IMR-90 (cell line): ENCODE results near the gene SYT2. TPM values are rescaled to one million over a fixed set of nuclear protein-coding genes. Genes with fewer than 3 reads are reported as not detected.
"Not testable (repeated sequence)": the region's sequence is repeated elsewhere in the genome, so short reads cannot be mapped to it uniquely, and the experiment has no call there.

ENCODE experiments used
- ATAC-seq: fragments of 200-7000 bp; cut with Tn5 transposase; 2 replicates; pipeline ENCODE4 v1.9.1; 2020; ENCODE audit warnings: low read depth, mild to moderate bottlenecking, moderate library complexity
- BruUV-seq: library from RNA; stranded (reverse); fragments of 400-500 nt; replicated peaks from 2 replicates; lab custom pipeline; 2021; lab: Mats Ljungman, UMichigan
- CTCF ChIA-PET: fragments of 300-600 bp; formaldehyde crosslinking; extraction: SDS; loops from one replicate; lab custom pipeline; 2021; ENCODE audit warnings: antibody characterized with exemption; lab: Yijun Ruan, JAX
- POLR2A ChIA-PET: fragments of 300-600 bp; sonication (Branson Sonifier 250); formaldehyde crosslinking; loops from one replicate; lab custom pipeline; 2022; ENCODE audit warnings: antibody characterized with exemption; ENCODE audit not compliant: unreplicated experiment; lab: Charles Lee
- DNase-seq: peaks from one replicate; pipeline ENCODE4 v3.0.0; 2013
- H2AFZ ChIP-seq: replicated peaks from 2 replicates; pipeline ENCODE3; 2013; ENCODE audit warnings: low read length, mild to moderate bottlenecking; ENCODE audit not compliant: poor library complexity
- H2AK5ac ChIP-seq: 2 replicates; pipeline ENCODE4 v1.6.1; 2013; ENCODE audit warnings: low read depth, low read length, inconsistent platforms
- H2AK9ac ChIP-seq: replicated peaks from 2 replicates; pipeline ENCODE3; 2013; ENCODE audit warnings: mild to moderate bottlenecking, low read depth, low read length, moderate library complexity; ENCODE audit not compliant: poor library complexity
- H2BK120ac ChIP-seq: 2 replicates; pipeline ENCODE4 v1.6.1; 2013; ENCODE audit warnings: low read depth, low read length, inconsistent platforms
- H2BK15ac ChIP-seq: 3 replicates; pipeline ENCODE4 v1.6.1; 2013; ENCODE audit warnings: low read depth, low read length, inconsistent platforms
- H2BK20ac ChIP-seq: 2 replicates; pipeline ENCODE4 v1.6.1; 2013; ENCODE audit warnings: low read depth, mild to moderate bottlenecking, inconsistent platforms, low read length, moderate library complexity
- H2BK5ac ChIP-seq: 2 replicates; pipeline ENCODE4 v1.6.1; 2013; ENCODE audit warnings: mild to moderate bottlenecking, low read depth, low read length, inconsistent platforms; ENCODE audit not compliant: poor library complexity, severe bottlenecking
- H3K14ac ChIP-seq: replicated peaks from 2 replicates; pipeline ENCODE4 v1.6.1; 2013; ENCODE audit warnings: low read depth, low read length, inconsistent platforms
- H3K18ac ChIP-seq: 2 replicates; pipeline ENCODE4 v1.6.1; 2013; ENCODE audit warnings: low read depth, low read length, control low read depth
- H3K23ac ChIP-seq: 2 replicates; pipeline ENCODE4 v1.6.1; 2013; ENCODE audit warnings: low read depth, low read length, inconsistent platforms
- H3K27ac ChIP-seq: 2 replicates; pipeline ENCODE4 v1.5.1; 2013; ENCODE audit warnings: mild to moderate bottlenecking, control low read depth, low read length; ENCODE audit not compliant: insufficient read depth
- H3K27me3 ChIP-seq: 2 replicates; pipeline ENCODE4 v1.6.1; 2013; ENCODE audit warnings: low read length; ENCODE audit not compliant: control insufficient read depth, insufficient read depth
- H3K36me3 ChIP-seq: 2 replicates; pipeline ENCODE4 v1.6.1; 2013; ENCODE audit warnings: low read length, mixed read lengths; ENCODE audit not compliant: control insufficient read depth, insufficient read depth
- H3K4ac ChIP-seq: 2 replicates; pipeline ENCODE4 v1.6.1; 2013; ENCODE audit warnings: low read depth, low read length, inconsistent platforms
- H3K4me1 ChIP-seq: 2 replicates; pipeline ENCODE4 v1.6.1; 2013; ENCODE audit warnings: low read length, mixed read lengths; ENCODE audit not compliant: control insufficient read depth, insufficient read depth
- H3K4me2 ChIP-seq: 2 replicates; pipeline ENCODE4 v1.6.1; 2013; ENCODE audit warnings: low read depth, mild to moderate bottlenecking, control low read depth, low read length, moderate library complexity
- H3K4me3 ChIP-seq: 2 replicates; pipeline ENCODE4 v1.5.1; 2013; ENCODE audit warnings: low read depth, mild to moderate bottlenecking, control low read depth, low read length, moderate library complexity; ENCODE audit not compliant: insufficient read depth
- H3K56ac ChIP-seq: 2 replicates; pipeline ENCODE4 v1.6.1; 2013; ENCODE audit warnings: low read length, inconsistent platforms; ENCODE audit not compliant: insufficient read depth; ENCODE audit errors: extremely low read depth
- H3K79me1 ChIP-seq, 2 experiments: 2 replicates each; pipeline ENCODE4 v1.6.1; 2013; ENCODE audit warnings: low read length in 2 of 2, inconsistent platforms in 1 of 2, low read depth in 1 of 2
- H3K9ac ChIP-seq: 2 replicates; pipeline ENCODE4 v1.6.1; 2013; ENCODE audit warnings: low read depth, low read length, control low read depth
- H3K9me1 ChIP-seq: 2 replicates; pipeline ENCODE4 v1.6.1; 2013; ENCODE audit warnings: low read length, inconsistent platforms; ENCODE audit not compliant: insufficient read depth
- H3K9me3 ChIP-seq: 2 replicates; pipeline ENCODE4 v1.6.1; 2013; ENCODE audit warnings: low read length; ENCODE audit not compliant: control insufficient read depth, insufficient read depth
- H4K20me1 ChIP-seq: 2 replicates; pipeline ENCODE4 v1.6.1; 2013; ENCODE audit warnings: low read length, inconsistent platforms; ENCODE audit not compliant: insufficient read depth
- H4K5ac ChIP-seq: 2 replicates; pipeline ENCODE4 v1.6.1; 2013; ENCODE audit warnings: mild to moderate bottlenecking, low read depth, low read length, control low read depth
- H4K8ac ChIP-seq, 2 experiments: 2 replicates each; pipeline ENCODE4 v1.6.1; 2013; ENCODE audit warnings: low read depth in 2 of 2, low read length in 2 of 2, control low read depth in 1 of 2, inconsistent platforms in 1 of 2
- H4K91ac ChIP-seq: 2 replicates; pipeline ENCODE4 v1.6.1; 2013; ENCODE audit warnings: low read depth, low read length, inconsistent platforms; ENCODE audit not compliant: insufficient read depth
- WGBS, 2 experiments: methylation state at CpG; one replicate each; pipeline versions ENCODE4 v1.1.5 to v1.1.7; 2013; ENCODE audit warnings: missing lambda C conversion rate in 2 of 2; ENCODE audit not compliant: insufficient read length in 1 of 2; ENCODE audit errors: extremely low coverage in 2 of 2; 5-methylcytosine and 5-hydroxymethylcytosine counted together
- dilution Hi-C: fragments of 300-500 bp; cut with HindIII; formaldehyde crosslinking; loops from one replicate; pipeline ENCODE4 v1.14.3; 2018; ENCODE audit warnings: low sequenced_read_pairs; ENCODE audit not compliant: unreplicated experiment
- in situ Hi-C: fragments of 300-500 bp; cut with MboI; formaldehyde crosslinking; loops from 3 replicates; pipeline ENCODE4 v1.14.3; 2019; ENCODE audit warnings: low sequenced_read_pairs, inconsistent platforms, mixed read lengths
- intact Hi-C: fragments of 100-400 bp; cut with micrococcal nuclease; formaldehyde crosslinking; loops from 2 replicates; pipeline ENCODE4 v1.10.0; 2022
- polyA plus RNA-seq, 3 experiments: library from polyadenylated mRNA; depleted of rRNA; stranded (reverse); fragments of >200 nt; gene quantifications; 2 replicates each; pipeline ENCODE4 v1.2.3, GENCODE V29; 2012; ENCODE audit warnings: low replicate concordance in 1 of 3
- total RNA-seq: library from RNA; depleted of rRNA; stranded (reverse); fragments of >200 nt; gene quantifications from 2 replicates; pipeline ENCODE4 v1.2.3, GENCODE V29; 2012

The SYT2 gene
- total and polyA plus RNA-seq, 2 of the 4 experiments (the other 2 are of a cell fraction) = under 0.01 TPM

DNA sequence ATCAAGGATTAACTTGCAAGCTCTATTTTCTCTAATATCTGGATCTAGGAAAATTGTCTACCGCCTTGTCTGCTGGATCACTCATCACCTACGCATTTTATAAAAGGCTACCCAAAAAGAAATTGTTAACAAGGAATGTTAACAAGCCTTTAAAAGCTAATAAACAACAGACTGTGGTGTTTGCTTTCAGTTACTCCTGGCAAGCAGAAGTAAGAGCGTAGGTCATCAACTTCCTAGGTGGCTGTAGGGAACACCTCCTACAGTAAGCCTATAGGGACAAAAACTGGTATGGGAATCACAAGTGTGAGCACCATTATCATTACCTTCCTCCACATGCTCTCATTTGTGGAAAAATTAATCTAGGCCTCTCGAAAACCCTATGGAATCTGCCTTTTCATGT is 155.6 kb downstream of the SYT2 start:
- H2AK9ac ChIP-seq, H3K23ac ChIP-seq, ATAC-seq, H3K9me1 ChIP-seq, H3K79me1 ChIP-seq, in situ Hi-C loops, H2BK15ac ChIP-seq, H3K9me3 ChIP-seq, H3K4me3 ChIP-seq, intact Hi-C loops, H3K27ac ChIP-seq, H2BK5ac ChIP-seq, H3K9ac ChIP-seq, H3K27me3 ChIP-seq, H4K8ac ChIP-seq, H4K5ac ChIP-seq, H3K36me3 ChIP-seq, H3K18ac ChIP-seq, H2AK5ac ChIP-seq, H3K4ac ChIP-seq, BruUV-seq, H2BK20ac ChIP-seq, H2AFZ ChIP-seq, CTCF ChIA-PET, H2BK120ac ChIP-seq, dilution Hi-C loops, H4K91ac ChIP-seq, DNase-seq, POLR2A ChIA-PET, H3K4me1 ChIP-seq, H3K14ac ChIP-seq, H3K56ac ChIP-seq, H3K4me2 ChIP-seq, H4K20me1 ChIP-seq: not testable (repeated sequence)
- no CpG with 5 or more reads among the region's 4 CpGs for WGBS, 2 experiments
